HuH-7 (cell line): Measurements from ENCODE around the gene PCDH1.

ENCODE experiments used
- DNase-seq: peaks from one replicate; pipeline ENCODE4 v3.0.0; 2011; ENCODE audit warnings: low spot score

Gene PCDH1

GRCh38 chr5:141853895-141854626 lies 24.1 kb downstream of the PCDH1 start:
- DNase-seq: no peak

- no peak for DNase-seq
Observed at GRCh38 chr5:141852448-141852847, 25.8 kb downstream of the PCDH1 start.

- DNase-seq: no peak
Observed at GRCh38 chr5:141851195-141851874, 26.9 kb downstream of the PCDH1 start.

DNA sequence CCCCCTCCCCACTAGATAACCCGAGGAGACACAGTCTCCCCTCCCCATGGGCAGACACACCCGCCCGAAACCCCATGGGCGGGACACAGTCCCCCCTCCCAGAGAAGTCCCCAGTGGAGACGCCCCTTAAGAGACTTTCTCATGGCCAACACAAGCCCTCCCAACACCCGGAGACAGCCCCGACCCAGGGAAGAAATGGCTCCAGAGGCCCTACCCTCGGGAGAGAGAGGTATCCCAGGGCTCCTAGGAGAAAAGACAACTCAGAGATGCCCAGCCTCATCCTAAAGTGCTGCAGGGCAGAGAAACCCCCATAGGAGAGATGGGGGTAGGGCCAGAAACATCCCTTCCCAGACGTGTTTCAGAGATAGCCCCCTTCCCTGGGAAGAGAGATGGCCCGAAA lies 27.4 kb downstream of the PCDH1 start:
- DNase-seq: no peak

- peak; percentile 51 for DNase-seq
Observed at GRCh38 chr5:141850244-141850768, 27.9 kb downstream of the PCDH1 start.

DNA sequence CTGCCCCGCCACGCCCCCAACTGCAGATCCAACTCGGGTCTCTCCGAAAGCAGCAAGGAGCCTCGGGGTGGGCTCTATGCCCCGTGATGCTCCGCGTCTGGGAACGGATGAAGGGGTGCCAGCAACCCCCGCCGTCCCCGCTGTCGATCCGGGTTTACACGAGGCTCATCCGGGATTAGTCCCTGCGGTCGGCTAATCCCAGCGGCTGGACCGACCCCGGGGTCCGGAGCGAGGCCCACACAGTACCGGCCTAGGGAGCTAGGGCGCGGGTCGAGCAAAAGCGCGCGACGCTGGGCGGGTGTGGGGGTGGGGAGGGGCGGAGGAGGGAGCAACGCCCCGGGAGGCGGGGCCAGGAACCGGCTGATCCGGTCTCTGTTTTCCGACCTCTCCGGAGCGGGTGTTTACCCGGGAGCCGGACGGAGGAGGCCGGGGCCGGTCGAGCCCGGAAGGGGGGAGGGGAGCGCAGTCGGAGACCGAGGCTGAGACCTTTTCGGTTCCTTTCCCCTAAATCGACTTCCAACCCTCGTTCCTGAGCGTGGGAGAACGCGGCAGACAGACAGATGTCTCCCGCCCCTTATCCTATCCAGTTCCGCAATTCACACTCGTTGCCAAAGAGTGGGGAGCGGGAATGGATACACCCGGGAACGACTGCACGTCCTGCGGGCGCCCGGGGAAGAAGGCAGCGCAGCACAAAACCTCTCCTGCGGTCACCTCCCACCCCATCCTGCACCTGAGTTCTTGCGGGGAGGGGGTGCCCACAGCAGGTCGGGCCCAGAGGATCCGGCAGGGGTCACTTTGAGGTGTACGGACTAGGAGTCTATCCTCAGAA lies 28.6 kb downstream of the PCDH1 start:
- DNase-seq: peak; percentile 87

- peak; percentile 45 for DNase-seq
Observed at GRCh38 chr5:141848744-141849414, 29.3 kb downstream of the PCDH1 start.

DNA sequence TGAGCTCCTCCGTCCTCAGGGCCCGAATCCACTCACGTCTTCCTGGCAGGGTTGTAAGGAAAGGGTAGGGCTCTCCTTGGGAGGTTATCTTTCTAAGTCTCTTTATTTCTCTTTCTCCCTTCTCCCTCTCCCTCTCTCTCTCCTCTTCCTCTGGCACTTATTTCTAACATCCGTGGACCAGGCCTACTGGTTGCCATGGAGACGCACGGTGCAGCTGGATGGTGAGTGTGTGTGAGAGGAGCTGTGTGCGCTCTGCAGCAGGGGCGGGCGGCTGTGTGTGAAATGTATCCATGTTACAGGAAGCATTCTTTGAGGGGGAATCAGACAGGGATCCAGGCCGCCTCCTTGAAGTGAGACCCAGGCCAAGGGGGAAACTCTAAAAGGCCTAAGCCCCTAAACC lies 32.2 kb downstream of the PCDH1 start:
- DNase-seq: no peak

DNA sequence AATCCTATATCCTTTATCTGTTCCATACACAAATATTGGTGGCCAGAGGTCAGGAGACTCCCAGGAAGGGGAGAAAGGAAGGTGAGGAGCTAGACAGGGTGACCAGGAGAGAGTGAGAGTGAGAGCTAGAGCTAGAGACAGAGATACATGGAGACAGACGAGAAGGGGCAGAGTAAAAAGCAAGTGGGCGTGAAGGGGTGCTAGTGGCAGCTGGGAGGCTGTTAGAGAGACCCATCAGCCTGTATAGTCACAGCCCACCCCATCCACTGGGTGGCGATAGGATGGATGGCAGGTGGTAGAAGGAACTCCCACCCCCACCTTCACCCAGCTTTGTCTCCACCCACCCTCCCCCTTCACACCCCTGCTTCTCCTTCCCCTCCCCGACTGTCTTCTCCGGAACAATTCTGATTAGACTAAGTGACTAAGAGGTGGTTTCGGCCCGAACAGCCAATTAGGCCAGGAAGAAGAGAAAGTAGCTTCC lies 32.8 kb downstream of the PCDH1 start:
- DNase-seq: peak; percentile 44

- no peak for DNase-seq
Observed at GRCh38 chr5:141844414-141845097, 33.7 kb downstream of the PCDH1 start.

GRCh38 chr5:141843156-141843927 lies 34.9 kb downstream of the PCDH1 start:
- DNase-seq: no peak

DNA sequence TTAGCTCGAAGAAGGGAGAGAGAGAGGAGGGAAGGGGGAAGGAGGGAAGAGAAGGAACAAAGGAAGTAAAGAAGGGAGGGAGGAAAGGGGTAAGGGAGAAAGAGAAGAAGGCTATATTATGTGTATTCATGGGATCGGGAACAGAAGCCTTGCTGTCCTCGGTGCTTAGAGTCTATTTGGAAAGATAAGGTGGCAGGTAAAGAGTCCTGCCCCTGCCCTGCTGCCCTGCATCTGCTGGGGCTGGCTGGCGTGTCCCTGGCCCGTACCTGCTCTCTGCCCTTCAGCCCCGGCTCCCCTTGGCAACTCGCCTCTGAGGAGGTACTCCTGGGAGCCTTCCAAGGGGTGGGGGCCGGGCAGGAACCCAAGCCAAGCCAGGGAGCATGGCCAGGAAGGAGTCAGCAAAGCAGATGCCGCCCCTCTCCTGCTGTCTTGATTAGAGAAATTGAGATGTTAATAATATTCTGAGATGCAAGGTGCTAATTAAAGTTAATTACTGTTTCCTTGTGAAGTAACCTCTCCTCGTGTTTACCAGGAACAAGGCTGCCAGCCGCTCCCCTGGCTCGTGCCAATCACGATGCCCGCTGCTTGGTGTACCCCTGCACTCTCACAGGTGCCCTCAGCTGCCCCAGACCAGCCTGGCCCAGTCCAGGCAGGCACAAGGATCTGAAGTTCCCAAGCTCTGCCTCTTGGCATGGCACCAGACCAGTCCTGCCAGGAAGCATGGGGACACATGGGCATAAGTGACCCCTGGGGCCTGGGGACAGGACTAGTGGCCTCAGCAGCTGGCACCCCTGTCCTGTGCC lies 36.6 kb downstream of the PCDH1 start:
- no peak for DNase-seq

- DNase-seq: no peak
Observed at GRCh38 chr5:141840826-141841360, 37.3 kb downstream of the PCDH1 start.

DNA sequence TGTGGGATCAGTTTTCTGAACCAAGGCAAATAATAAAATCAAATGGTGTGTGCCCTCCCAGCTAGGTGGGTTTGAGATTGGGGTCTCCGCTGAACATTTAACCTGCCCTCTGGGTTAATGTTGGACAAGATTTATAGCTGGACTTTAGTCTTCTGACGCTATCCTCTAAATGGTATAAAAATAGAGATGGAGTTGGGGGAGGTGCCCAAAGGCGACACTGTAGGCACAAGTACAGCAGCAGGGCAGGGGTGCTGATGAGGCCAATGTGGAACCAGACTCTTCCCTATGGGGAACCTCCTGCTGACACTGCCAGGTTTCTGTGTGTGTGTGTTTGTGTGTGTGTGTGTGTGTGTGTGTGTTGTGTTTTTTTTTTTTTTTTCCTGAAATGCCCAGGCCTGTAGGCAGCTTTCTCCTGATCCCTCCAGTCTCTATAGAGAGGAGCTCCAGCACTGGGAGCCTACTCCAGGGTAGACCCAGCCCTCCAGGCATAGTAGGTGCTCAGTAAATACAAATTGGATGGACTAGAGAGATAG lies 37.9 kb downstream of the PCDH1 start:
- no peak for DNase-seq

DNA sequence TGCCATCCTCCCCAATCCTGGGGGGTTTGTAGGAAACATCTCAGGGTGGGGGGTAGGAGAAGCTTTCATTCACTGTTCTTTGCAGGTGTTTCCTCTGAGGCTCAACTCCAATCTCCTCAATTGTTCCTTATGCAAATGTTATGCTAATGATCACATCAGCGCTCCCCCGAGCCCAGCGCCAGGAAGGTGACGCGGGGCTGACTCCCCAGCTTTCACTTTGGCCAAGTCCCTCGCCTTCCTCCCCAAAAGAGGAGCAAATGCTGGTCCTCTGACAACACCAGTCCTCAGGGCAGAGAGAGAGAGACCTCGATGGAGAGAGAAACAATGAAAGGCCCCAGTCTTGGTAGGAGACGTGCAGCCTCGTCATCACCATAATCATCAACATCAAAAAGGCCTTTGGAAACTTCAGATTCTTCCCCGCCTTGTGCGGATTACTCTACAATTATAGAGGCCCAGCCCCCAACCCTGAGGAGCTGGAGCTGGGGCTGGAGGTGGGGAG lies 39.1 kb downstream of the PCDH1 start:
- no peak for DNase-seq

GRCh38 chr5:141838326-141839014 lies 39.7 kb downstream of the PCDH1 start:
- no peak for DNase-seq

GRCh38 chr5:141835928-141836670 lies 42.1 kb downstream of the PCDH1 start:
- no peak for DNase-seq

DNA sequence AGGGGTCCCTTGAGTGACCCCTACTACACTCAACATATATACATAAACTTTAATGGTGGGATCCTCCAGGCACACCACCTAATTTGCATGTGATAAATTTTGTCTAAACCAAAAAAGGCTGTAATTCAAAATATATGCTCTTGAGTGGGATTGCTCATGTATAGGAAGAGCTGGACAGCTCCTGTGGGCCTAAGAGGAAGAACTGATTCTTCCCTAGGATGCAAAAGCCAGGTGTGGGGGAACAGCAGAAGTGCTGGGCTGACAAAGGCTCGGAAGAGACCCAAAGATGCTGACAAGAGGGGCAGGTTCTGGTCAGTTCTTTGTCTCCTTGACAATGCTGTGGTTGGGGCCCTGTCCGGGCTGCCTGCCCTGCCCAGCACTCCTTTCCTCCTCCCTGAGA lies 43.9 kb downstream of the PCDH1 start:
- DNase-seq: no peak
